LNCaP clone FGC (cell line): ENCODE results near the gene OR51E1.
A peak's percentile ranks its signal among the peaks of the same experiment; 100 is the strongest.

ENCODE experiments used
- DNase-seq: peaks from one replicate; pipeline ENCODE4 v3.0.0-alpha.2; 2011; ENCODE audit warnings: low read depth
- H3K4me3 ChIP-seq: 2 replicates; pipeline ENCODE4 v1.5.1; 2011; ENCODE audit warnings: mild to moderate bottlenecking, low read depth, low read length, control low read depth
- CTCF ChIP-seq: IDR thresholded peaks from 2 replicates; pipeline ENCODE4 v1.5.1; 2012; ENCODE audit warnings: mild to moderate bottlenecking; ENCODE audit not compliant: control insufficient read depth, insufficient read depth; ENCODE audit errors: extremely low read depth

OR51E1 gene

GRCh38 chr11:4611986-4612385 lies 31.8 kb upstream of the OR51E1 start:
- DNase-seq: no peak
- no peak overlapping the region for H3K4me3 ChIP-seq
- TF ChIP-seq CTCF: no peak

GRCh38 chr11:4615856-4616444 lies 27.8 kb upstream of the OR51E1 start:
- no peak overlapping the region for H3K4me3 ChIP-seq
- no peak for DNase-seq
- TF ChIP-seq CTCF: no peak

DNA sequence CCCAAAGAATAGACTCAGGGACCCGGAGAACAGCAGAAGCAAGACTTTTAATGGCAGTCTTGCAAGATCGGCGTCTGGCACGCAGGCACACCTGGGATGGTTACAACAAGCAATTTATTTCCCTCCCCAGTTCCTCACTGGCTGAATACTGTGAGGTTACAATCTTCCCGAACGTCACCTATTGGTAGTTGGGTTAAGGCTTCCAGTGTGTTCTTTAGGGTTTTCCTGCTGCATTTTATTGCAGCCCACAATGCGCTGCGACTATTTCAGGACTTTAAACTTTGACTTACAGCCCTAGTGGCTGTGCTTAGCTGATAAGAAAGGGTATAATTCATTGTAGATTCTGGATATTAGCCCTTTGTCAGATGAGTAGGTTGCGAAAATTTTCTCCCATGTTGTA lies 24.3 kb upstream of the OR51E1 start:
- DNase-seq: no peak
- H3K4me3 ChIP-seq: no peak overlapping the region
- TF ChIP-seq CTCF: no peak

GRCh38 chr11:4626207-4627099 lies 17.3 kb upstream of the OR51E1 start:
- peak; percentile 81 for TF ChIP-seq CTCF
- H3K4me3 ChIP-seq: no peak overlapping the region
- DNase-seq: peak; percentile 95

GRCh38 chr11:4636136-4636535 lies 7.6 kb upstream of the OR51E1 start:
- TF ChIP-seq CTCF: no peak

GRCh38 chr11:4636962-4637661 lies 6.7 kb upstream of the OR51E1 start, which contains the start of gene OR51D1:
Gene OR51D1 (plus strand): TSS chr11:4637477. CDS start chr11:4639791, 2,314 bp downstream.
- TF ChIP-seq CTCF: peak; percentile 93
- H3K4me3 ChIP-seq: no peak within 1 kb of the TSS

More at GRCh38 chr11:4636136-4636535, 7.6 kb upstream of the OR51E1 start:
- H3K4me3 ChIP-seq: no peak overlapping the region
- peak; percentile 90 for DNase-seq

More at GRCh38 chr11:4636962-4637661, 6.7 kb upstream of the OR51E1 start, which contains the start of gene OR51D1:
- DNase-seq: peak; percentile 82
